Measurements from ENCODE around the gene SPATA31C2.

- no peak for TF ChIP-seq CTCF (IDR thresholded peaks at IDR 0.05)
- no peak for TF ChIP-seq POLR2A (IDR thresholded peaks at IDR 0.05)
Measured at GRCh38 chr9:88143179-88143578, 4.9 kb upstream of the SPATA31C2 start.
